Cardiac muscle cell (in vitro differentiated cells and primary cell): ENCODE measurements around the gene GORAB. TPM values are rescaled to one million over a fixed set of nuclear protein-coding genes. Genes with fewer than 3 reads are reported as not detected.

ENCODE experiments used
- DNase-seq, 2 donors: peaks; one replicate each; pipeline versions ENCODE4 v3.0.0 to v3.0.0-alpha.2; 2010 to 2017; ENCODE audit warnings: low read depth in 1 of 2, low spot score in 1 of 2
- H3K27ac ChIP-seq: fragments of 200-600 bp; sonication (generic); 2 replicates; pipeline ENCODE4 v1.5.1; 2016
- H3K27me3 ChIP-seq: fragments of 200-600 bp; sonication (generic); 2 replicates; pipeline ENCODE4 v1.6.0; 2016; ENCODE audit warnings: control low read depth
- H3K36me3 ChIP-seq: fragments of 200-600 bp; sonication (generic); 2 replicates; pipeline ENCODE4 v1.5.1; 2016; ENCODE audit warnings: control low read depth
- H3K4me1 ChIP-seq: fragments of 200-600 bp; sonication (generic); 2 replicates; pipeline ENCODE4 v1.8.1; 2017; ENCODE audit warnings: low read depth, mild to moderate bottlenecking, mixed run types
- H3K4me3 ChIP-seq: fragments of 200-600 bp; sonication (generic); 2 replicates; pipeline ENCODE4 v1.5.1; 2016; ENCODE audit warnings: mild to moderate bottlenecking
- H3K9me3 ChIP-seq: fragments of 200-600 bp; sonication (generic); 2 replicates; pipeline ENCODE4 v1.5.1; 2017; ENCODE audit warnings: low read depth, mild to moderate bottlenecking, control low read depth
- CTCF ChIP-seq: IDR thresholded peaks from 2 replicates; pipeline ENCODE4 v1.5.1; 2012; ENCODE audit warnings: low read depth, mild to moderate bottlenecking, low read length
- polyA plus RNA-seq: library from polyadenylated mRNA; unstranded; fragments of >200 nt; fragmentation: Nextera tagmentation; extraction: Ambion mirVana; gene quantifications from 2 replicates; pipeline ENCODE4 v1.2.1, GENCODE V29; 2016
- total RNA-seq: library from RNA; depleted of rRNA; stranded (reverse); fragments of >200 nt; gene quantifications from 2 replicates; pipeline ENCODE4 v1.2.3, GENCODE V29; 2016

GORAB gene
- total and polyA plus RNA-seq, 2 experiments from 2014 or later, result 8.5 to 10.1 TPM

- H3K4me3 ChIP-seq, result peak overlapping the region; percentile 61
- H3K27me3 ChIP-seq, result no peaks in the 10 kb centered on the region
- peaks cover 8% of the 10 kb centered on the region for H3K4me1 ChIP-seq
- H3K9me3 ChIP-seq, result no peaks in the 10 kb centered on the region
- peak in 1 of 2 donors; percentile 78 for DNase-seq
- H3K27ac ChIP-seq, result no peak overlapping the region
- H3K36me3 ChIP-seq, result peaks cover 4% of the 10 kb centered on the region
- no peak for TF ChIP-seq CTCF
Observed at GRCh38 chr1:170533298-170533697, 1.3 kb downstream of the GORAB start.

GRCh38 chr1:170534626-170535147 lies 2.7 kb downstream of the GORAB start:
- Histone ChIP-seq H3K27me3 (no peaks in the 10 kb centered on the region), H3K4me1 (peaks cover 8% of the 10 kb centered on the region), H3K9me3 (no peaks in the 10 kb centered on the region), H3K36me3 (peaks cover 10% of the 10 kb centered on the region), H3K4me3 (no peak overlapping the region), H3K27ac (no peak overlapping the region)
- no peak for DNase-seq
- no peak for TF ChIP-seq CTCF

GRCh38 chr1:170535418-170535817 lies 3.5 kb downstream of the GORAB start:
- no peak overlapping the region for H3K4me3 ChIP-seq
- DNase-seq, result no peak
- H3K27me3 ChIP-seq, result no peaks in the 10 kb centered on the region
- H3K9me3 ChIP-seq, result no peaks in the 10 kb centered on the region
- peaks cover 8% of the 10 kb centered on the region for H3K4me1 ChIP-seq
- H3K36me3 ChIP-seq, result peaks cover 12% of the 10 kb centered on the region
- no peak overlapping the region for H3K27ac ChIP-seq
- no peak for TF ChIP-seq CTCF

- TF ChIP-seq CTCF, result no peak
- peak; percentile 4 to 19 for DNase-seq
- peaks cover 21% of the 10 kb centered on the region for H3K36me3 ChIP-seq
Observed at GRCh38 chr1:170536924-170537551, 5.1 kb downstream of the GORAB start.

GRCh38 chr1:170537798-170538503 lies 6.0 kb downstream of the GORAB start:
- TF ChIP-seq CTCF, result no peak

More at GRCh38 chr1:170536924-170537551, 5.1 kb downstream of the GORAB start:
- Histone ChIP-seq H3K9me3 (no peaks in the 10 kb centered on the region), H3K27me3 (no peaks in the 10 kb centered on the region), H3K4me1 (peaks cover 8% of the 10 kb centered on the region), H3K27ac (no peak overlapping the region), H3K4me3 (no peak overlapping the region)

More at GRCh38 chr1:170537798-170538503, 6.0 kb downstream of the GORAB start:
- Histone ChIP-seq H3K36me3 (peaks cover 30% of the 10 kb centered on the region), H3K27me3 (no peaks in the 10 kb centered on the region), H3K9me3 (no peaks in the 10 kb centered on the region), H3K4me3 (no peak overlapping the region), H3K4me1 (peaks cover 6% of the 10 kb centered on the region), H3K27ac (no peak overlapping the region)
- DNase-seq, result peak in 1 of 2 donors; percentile 63
